Gastrocnemius medialis (tissue), 4 donors: ENCODE data around the gene PLA2G3. TPM values are rescaled to one million over a fixed set of nuclear protein-coding genes. Genes with fewer than 3 reads are reported as not detected.

Source experiments
- ATAC-seq, 2 donors: fragments of 150-250 bp; one replicate each; pipeline ENCODE4 v1.9.1; 2016
- DNase-seq, 2 donors: peaks; one replicate each; pipeline ENCODE4 v3.0.0-alpha.2; 2019
- H3K27ac ChIP-seq, 4 donors: fragments of 200-600 bp; sonication (generic); 1 replicate in 1 of 4; 2 replicates in 3 of 4; pipeline ENCODE4 v1.5.1; 2016 to 2018; ENCODE audit warnings: mild to moderate bottlenecking in 2 of 4, moderate library complexity in 1 of 4
- H3K27me3 ChIP-seq, 3 donors: fragments of 200-600 bp; sonication (generic) in 2 of 3; 1 replicate in 1 of 3; 2 replicates in 2 of 3; pipeline versions ENCODE4 v1.5.1 to v1.6.0; 2016 to 2019; ENCODE audit warnings: mild to moderate bottlenecking in 1 of 3, moderate library complexity in 1 of 3
- H3K36me3 ChIP-seq, 2 donors: fragments of 200-600 bp; sonication (generic) in 1 of 2; one replicate each; pipeline ENCODE4 v1.5.1; 2017 to 2018
- H3K4me1 ChIP-seq, 2 donors: fragments of 200-600 bp; sonication (generic) in 1 of 2; one replicate each; pipeline ENCODE4 v1.5.1; 2016 to 2017; ENCODE audit warnings: mild to moderate bottlenecking in 2 of 2
- H3K4me3 ChIP-seq, 4 donors: fragments of 200-600 bp; sonication (generic) in 3 of 4; 1 replicate in 1 of 4; 2 replicates in 3 of 4; pipeline ENCODE4 v1.5.1; 2016 to 2019; ENCODE audit warnings: mild to moderate bottlenecking in 2 of 4
- H3K9me3 ChIP-seq, 3 donors: fragments of 200-600 bp; sonication (generic) in 2 of 3; 1 replicate in 1 of 3; 2 replicates in 2 of 3; pipeline ENCODE4 v1.5.1; 2016 to 2019
- CTCF ChIP-seq, 5 experiments: fragments of 450-650 bp in 3 of 5; fragments of 200-600 bp in 2 of 5; sonication (generic) in 2 of 5; IDR thresholded peaks in 4 of 5; conservative IDR thresholded peaks in 1 of 5; 1 replicate in 4 of 5; 2 replicates in 1 of 5; pipeline ENCODE4 v1.5.1; 2016 to 2019; ENCODE audit warnings: antibody characterized with exemption in 5 of 5, mild to moderate bottlenecking in 3 of 5, moderate library complexity in 3 of 5
- POLR2A ChIP-seq, 2 donors: fragments of 450-650 bp; IDR thresholded peaks; one replicate each; pipeline ENCODE4 v1.6.1; 2017; ENCODE audit warnings: antibody characterized with exemption in 2 of 2, mild to moderate bottlenecking in 2 of 2, moderate library complexity in 2 of 2
- in situ Hi-C, 4 donors: fragments of 200-750 bp; cut with MboI; loops; one replicate each; pipeline versions ENCODE4 v1.15.0 to v1.8.0; 2017; ENCODE audit warnings: low sequenced_read_pairs in 4 of 4
- intact Hi-C: fragments of 100-400 bp; cut with DNase I; formaldehyde crosslinking; loops from one replicate; pipeline ENCODE4 v1.15.1; 2023; ENCODE audit warnings: low total_unique reads
- total RNA-seq, 4 donors: library from RNA; depleted of rRNA; stranded (reverse); fragments of >200 nt; gene quantifications; one replicate each; pipeline versions ENCODE4 v1.1.0 to v1.2.3, GENCODE V29; 2016

The PLA2G3 gene
- total RNA-seq, 4 donors from 2014 or later = not detected

- H3K36me3 ChIP-seq = no peaks in the 10 kb centered on the region
- H3K9me3 ChIP-seq = no peaks in the 10 kb centered on the region
- in situ Hi-C loops = loop anchor here in 1 of 4 donors (25.0 kb wide), 1 partner anchor 375 kb away; no protein-coding TSS in a partner anchor
- TF ChIP-seq POLR2A (IDR thresholded peaks at IDR 0.05) (no peak), CTCF (IDR thresholded peaks at IDR 0.05 in 4 of 5, conservative IDR thresholded peaks at IDR 0.05 in 1 of 5) (no peak)
- intact Hi-C loops = no loop called here
- no peak for ATAC-seq
- no peaks in the 10 kb centered on the region for H3K4me1 ChIP-seq
- H3K27me3 ChIP-seq = peaks cover 0 to 4% (median 0%) of the 10 kb centered on the region in 3 donors
- H3K4me3 ChIP-seq = no peak overlapping the region
- DNase-seq = no peak
- H3K27ac ChIP-seq = no peak overlapping the region
These were observed 2.6 kb downstream of the PLA2G3 start for GRCh38 chr22:31137721-31138120.

DNA sequence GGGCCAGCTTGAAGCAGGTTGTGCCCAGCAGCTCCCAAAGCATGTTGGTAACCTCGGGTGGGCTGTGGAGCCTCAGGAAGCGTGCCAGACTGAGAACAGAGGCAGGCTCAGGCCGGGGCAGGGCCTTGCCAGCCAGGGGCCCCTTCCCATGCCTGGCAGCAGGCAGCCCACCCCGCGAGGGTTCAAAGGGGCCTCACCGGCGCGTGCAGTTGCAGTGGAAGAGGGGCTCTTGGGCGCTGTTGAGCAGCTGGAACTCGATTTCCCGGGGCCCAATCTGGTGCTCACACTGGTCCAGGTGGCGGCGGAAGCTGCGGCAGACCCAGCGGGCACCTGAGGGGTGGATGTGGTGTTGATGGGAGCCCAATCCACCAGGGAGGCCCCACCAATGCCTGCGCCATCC lies 3.6 kb downstream of the PLA2G3 start:
- peaks cover 0 to 4% (median 0%) of the 10 kb centered on the region in 3 donors for H3K27me3 ChIP-seq
- in situ Hi-C loops = loop anchor here in 1 of 4 donors (25.0 kb wide), 1 partner anchor 374 kb away; no protein-coding TSS in a partner anchor
- no peaks in the 10 kb centered on the region for H3K9me3 ChIP-seq
- no peaks in the 10 kb centered on the region for H3K36me3 ChIP-seq
- DNase-seq (no peak), ATAC-seq (no peak)
- no peaks in the 10 kb centered on the region for H3K4me1 ChIP-seq
- no peak overlapping the region for H3K27ac ChIP-seq
- TF ChIP-seq CTCF (IDR thresholded peaks at IDR 0.05 in 4 of 5, conservative IDR thresholded peaks at IDR 0.05 in 1 of 5) = no peak
- TF ChIP-seq POLR2A (IDR thresholded peaks at IDR 0.05) = no peak
- H3K4me3 ChIP-seq = no peak overlapping the region
- intact Hi-C loops = no loop called here

DNA sequence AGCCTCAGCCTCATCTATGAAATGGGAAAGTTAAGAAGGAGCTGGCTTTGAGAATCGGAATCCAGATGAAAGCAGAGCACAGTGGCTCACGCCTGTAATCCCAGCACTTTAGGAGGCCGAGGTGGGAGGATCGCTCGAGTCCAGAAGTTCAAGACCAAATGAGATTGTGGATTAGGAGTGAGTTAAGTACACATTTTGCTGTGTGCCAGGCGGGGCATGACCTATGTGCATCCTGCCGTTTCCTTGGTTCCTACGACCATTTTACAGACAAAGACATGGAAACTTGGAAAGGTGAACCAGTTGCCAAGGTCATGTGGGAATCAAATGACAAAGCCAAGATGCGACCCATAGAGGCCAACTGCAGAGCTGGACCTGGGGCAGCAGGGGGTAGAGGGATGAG lies 4.2 kb downstream of the PLA2G3 start:
- intact Hi-C loops = no loop called here
- ATAC-seq = no peak

GRCh38 chr22:31135706-31136105 lies 4.6 kb downstream of the PLA2G3 start:
- Histone ChIP-seq H3K36me3 (no peaks in the 10 kb centered on the region), H3K27ac (no peak overlapping the region), H3K9me3 (no peaks in the 10 kb centered on the region), H3K4me1 (no peaks in the 10 kb centered on the region), H3K4me3 (no peak overlapping the region), H3K27me3 (peaks cover 0 to 4% (median 0%) of the 10 kb centered on the region in 3 donors)
- ATAC-seq = no peak
- DNase-seq = no peak
- intact Hi-C loops (no loop called here), in situ Hi-C loops (loop anchor here in 1 of 4 donors (25.0 kb wide), 1 partner anchor 373 kb away; no protein-coding TSS in a partner anchor)
- TF ChIP-seq CTCF (IDR thresholded peaks at IDR 0.05 in 4 of 5, conservative IDR thresholded peaks at IDR 0.05 in 1 of 5) = no peak
- no peak for TF ChIP-seq POLR2A (IDR thresholded peaks at IDR 0.05)

More for the DNA sequence above, 4.2 kb downstream of the PLA2G3 start:
- no peaks in the 10 kb centered on the region for H3K9me3 ChIP-seq
- H3K36me3 ChIP-seq = no peaks in the 10 kb centered on the region
- H3K27ac ChIP-seq = no peak overlapping the region
- no peaks in the 10 kb centered on the region for H3K4me1 ChIP-seq
- DNase-seq = no peak
- peaks cover 0 to 4% (median 0%) of the 10 kb centered on the region in 3 donors for H3K27me3 ChIP-seq
- H3K4me3 ChIP-seq = no peak overlapping the region
- in situ Hi-C loops = loop anchor here in 1 of 4 donors (25.0 kb wide), 1 partner anchor 374 kb away; no protein-coding TSS in a partner anchor
- TF ChIP-seq POLR2A (IDR thresholded peaks at IDR 0.05) (no peak), CTCF (IDR thresholded peaks at IDR 0.05 in 4 of 5, conservative IDR thresholded peaks at IDR 0.05 in 1 of 5) (no peak)

- in situ Hi-C loops = loop anchor here in 1 of 4 donors (25.0 kb wide), 1 partner anchor 372 kb away; no protein-coding TSS in a partner anchor
- Histone ChIP-seq H3K4me1 (no peaks in the 10 kb centered on the region), H3K36me3 (no peaks in the 10 kb centered on the region), H3K9me3 (no peaks in the 10 kb centered on the region), H3K27ac (no peak overlapping the region), H3K4me3 (no peak overlapping the region), H3K27me3 (peaks cover 0 to under 1% (median 0%) of the 10 kb centered on the region in 3 donors)
- no peak for ATAC-seq
- DNase-seq = no peak
- TF ChIP-seq CTCF (IDR thresholded peaks at IDR 0.05 in 4 of 5, conservative IDR thresholded peaks at IDR 0.05 in 1 of 5) (no peak), POLR2A (IDR thresholded peaks at IDR 0.05) (no peak)
- intact Hi-C loops = no loop called here
These were observed 5.6 kb downstream of the PLA2G3 start for GRCh38 chr22:31134688-31135087.
